Upper lobe of left lung (tissue), 6 donors: Measurements from ENCODE around the gene KCNAB2. TPM values are rescaled to one million over a fixed set of nuclear protein-coding genes. Genes with fewer than 3 reads are reported as not detected.

Experiments
- ATAC-seq, 2 donors: fragments of 200-7000 bp; cut with Tn5 transposase; one replicate each; pipeline ENCODE4 v1.9.1; 2022; ENCODE audit warnings: mild to moderate bottlenecking in 2 of 2, moderate library complexity in 2 of 2; ENCODE audit not compliant: low FRiP score in 2 of 2
- DNase-seq, 2 donors: peaks; one replicate each; pipeline ENCODE4 v3.0.0-alpha.2; 2019 to 2020
- H3K27ac ChIP-seq, 4 donors: fragments of 200-600 bp; sonication (generic); one replicate each; pipeline ENCODE4 v1.5.1; 2016 to 2019
- H3K27me3 ChIP-seq, 4 donors: fragments of 200-600 bp; sonication (generic); one replicate each; pipeline ENCODE4 v1.5.1; 2017 to 2019
- H3K36me3 ChIP-seq, 4 donors: fragments of 200-600 bp; sonication (generic); one replicate each; pipeline ENCODE4 v1.5.1; 2016 to 2019
- H3K4me1 ChIP-seq, 4 donors: fragments of 200-600 bp; sonication (generic); one replicate each; pipeline ENCODE4 v1.5.1; 2018 to 2019
- H3K4me3 ChIP-seq, 4 donors: fragments of 200-600 bp; sonication (generic); one replicate each; pipeline ENCODE4 v1.5.1; 2017 to 2019; ENCODE audit warnings: mild to moderate bottlenecking in 2 of 4, moderate library complexity in 1 of 4
- H3K9me3 ChIP-seq, 4 donors: fragments of 200-600 bp; sonication (generic); one replicate each; pipeline ENCODE4 v1.5.1; 2018 to 2019
- CTCF ChIP-seq, 6 experiments: fragments of 450-650 bp in 4 of 6; fragments of 200-600 bp in 2 of 6; sonication (generic) in 2 of 6; IDR thresholded peaks; one replicate each; pipeline ENCODE4 v1.5.1; 2016 to 2019; ENCODE audit warnings: antibody characterized with exemption in 6 of 6
- EP300 ChIP-seq, 4 donors: sonication (generic); formaldehyde crosslinking; IDR thresholded peaks; one replicate each; pipeline ENCODE4 v1.5.1; 2017; ENCODE audit warnings: antibody characterized with exemption in 4 of 4, control low read depth in 2 of 4
- POLR2A ChIP-seq, 4 donors: fragments of 450-650 bp; IDR thresholded peaks; one replicate each; pipeline ENCODE4 v1.5.1; 2016 to 2017; ENCODE audit warnings: antibody characterized with exemption in 4 of 4, mild to moderate bottlenecking in 2 of 4
- POLR2AphosphoS5 ChIP-seq, 2 donors: sonication (generic); formaldehyde crosslinking; IDR thresholded peaks; one replicate each; pipeline ENCODE4 v1.5.1; 2017; ENCODE audit warnings: antibody characterized with exemption in 2 of 2
- WGBS, 2 donors: methylation state at CpG; one replicate each; pipeline ENCODE4 v1.1.5; 2017 to 2018; 5-methylcytosine and 5-hydroxymethylcytosine counted together
- total RNA-seq, 6 donors: library from RNA; depleted of rRNA in 4 of 6; stranded (reverse); fragments of >200 nt in 4 of 6; gene quantifications; one replicate each; pipeline versions ENCODE4 v1.1.0 to v1.2.1, GENCODE V29; 2016 to 2021
- donor health status: DM: no; HTN: no; CAD: no; lungs with moderate emphysema.
- donor health status: DM: no; HTN: yes; CAD: no; lungs with severe emphysema.

Gene KCNAB2
- total RNA-seq, 6 donors from 2014 or later: 36.9 to 129 (median 97.8) TPM

DNA sequence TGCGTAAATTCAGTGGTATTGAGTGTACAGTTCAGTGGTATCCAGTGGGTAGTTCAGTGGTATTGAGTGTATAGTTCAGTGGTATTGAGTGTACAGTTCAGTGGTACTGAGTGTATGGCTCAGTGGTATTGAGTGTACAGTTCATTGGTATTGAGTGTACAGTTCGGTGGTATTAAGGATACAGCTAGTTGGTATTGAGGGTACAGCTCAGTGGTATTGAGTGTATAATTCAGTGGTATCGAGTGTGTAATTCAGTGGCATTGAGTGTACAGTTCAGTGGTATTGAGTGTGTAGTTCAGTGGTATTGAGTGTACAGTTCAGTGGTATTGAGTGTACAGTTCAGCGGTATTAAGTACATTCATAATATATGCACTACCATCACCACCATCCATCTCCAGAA, 23.5 kb upstream of the KCNAB2 start:
- DNase-seq (no peak), ATAC-seq (no peak)
- Histone ChIP-seq H3K4me3 (no peak overlapping the region), H3K27me3 (no peaks in the 10 kb centered on the region), H3K27ac (no peak overlapping the region), H3K9me3 (no peaks in the 10 kb centered on the region), H3K36me3 (no peaks in the 10 kb centered on the region), H3K4me1 (peaks cover 5 to 17% (median 10%) of the 10 kb centered on the region in 4 donors)
- TF ChIP-seq EP300 (IDR thresholded peaks at IDR 0.05): no peak
- TF ChIP-seq CTCF (IDR thresholded peaks at IDR 0.05): no peak
- TF ChIP-seq POLR2A (IDR thresholded peaks at IDR 0.05): no peak
- TF ChIP-seq POLR2AphosphoS5 (IDR thresholded peaks at IDR 0.05): no peak
- 92 to 93% methylated on average over 4 of the region's 4 CpGs for WGBS, 2 donors

DNA sequence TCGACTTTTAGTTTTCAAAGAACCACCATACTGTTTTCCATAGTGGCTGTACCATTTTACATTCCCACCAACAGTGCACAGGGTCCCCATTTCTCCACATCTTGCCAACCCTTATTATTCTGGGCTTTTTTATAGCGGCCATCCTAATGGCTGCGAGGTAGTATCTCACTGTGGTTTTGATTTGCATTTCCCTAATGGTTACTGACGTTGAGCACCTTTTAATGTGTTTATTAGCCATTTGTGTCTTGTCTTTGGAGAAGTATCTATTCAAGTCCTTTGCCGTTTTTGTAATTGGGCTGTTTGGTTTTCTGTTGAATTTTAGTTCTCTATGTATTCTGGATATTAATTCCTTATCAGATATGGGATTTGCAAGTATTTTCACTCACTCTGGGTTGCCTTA, 22.3 kb upstream of the KCNAB2 start:
- ATAC-seq (no peak), DNase-seq (no peak)
- Histone ChIP-seq H3K4me3 (no peak overlapping the region), H3K27ac (no peak overlapping the region), H3K9me3 (no peaks in the 10 kb centered on the region), H3K36me3 (no peaks in the 10 kb centered on the region), H3K4me1 (peaks cover 5 to 17% (median 10%) of the 10 kb centered on the region in 4 donors), H3K27me3 (no peaks in the 10 kb centered on the region)
- TF ChIP-seq POLR2A (IDR thresholded peaks at IDR 0.05) (no peak), EP300 (IDR thresholded peaks at IDR 0.05) (no peak), POLR2AphosphoS5 (IDR thresholded peaks at IDR 0.05) (no peak), CTCF (IDR thresholded peaks at IDR 0.05) (no peak)
- 80 to 84% methylated on average over 5 of the region's 5 CpGs for WGBS, 2 donors

DNA sequence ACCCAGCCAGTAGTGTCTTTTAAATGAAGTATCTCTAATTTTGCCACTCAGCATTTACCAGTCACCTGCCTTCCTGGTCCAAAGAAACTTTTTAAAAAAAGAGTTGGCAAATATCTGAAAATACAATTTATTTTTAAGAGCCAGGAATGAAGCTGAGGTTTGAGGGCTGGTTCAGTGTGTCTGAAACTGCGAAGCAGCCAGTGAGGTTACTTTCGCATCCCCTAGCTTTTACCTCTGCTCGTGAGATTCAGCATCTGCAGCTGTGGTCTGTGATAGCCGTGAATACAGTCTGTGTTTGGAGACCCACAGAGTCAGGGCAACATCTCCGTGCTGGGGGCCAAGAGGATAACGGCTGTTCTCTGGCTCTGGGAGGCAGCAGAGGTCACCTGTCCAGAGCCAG, 21.3 kb upstream of the KCNAB2 start:
- Histone ChIP-seq H3K36me3 (peaks cover 0 to 2% (median 0%) of the 10 kb centered on the region in 4 donors), H3K4me1 (peaks cover 5 to 23% (median 13%) of the 10 kb centered on the region in 4 donors), H3K9me3 (no peaks in the 10 kb centered on the region), H3K4me3 (no peak overlapping the region), H3K27ac (no peak overlapping the region), H3K27me3 (no peaks in the 10 kb centered on the region)
- ATAC-seq (no peak), DNase-seq (no peak)
- 82 to 91% methylated on average over 6 of the region's 6 CpGs for WGBS, 2 donors
- TF ChIP-seq EP300 (IDR thresholded peaks at IDR 0.05) (no peak), POLR2AphosphoS5 (IDR thresholded peaks at IDR 0.05) (no peak), POLR2A (IDR thresholded peaks at IDR 0.05) (no peak), CTCF (IDR thresholded peaks at IDR 0.05) (no peak)

- 46 to 55% methylated on average over 7 to 15 of the region's 29 CpGs for WGBS, 2 donors
- Histone ChIP-seq H3K4me3 (peak overlapping the region in 3 of 4 donors; percentile 42 to 54 (median 44)), H3K4me1 (peaks cover 5 to 24% (median 14%) of the 10 kb centered on the region in 4 donors), H3K27me3 (no peaks in the 10 kb centered on the region), H3K9me3 (no peaks in the 10 kb centered on the region), H3K36me3 (peaks cover 0 to 3% (median 0%) of the 10 kb centered on the region in 4 donors), H3K27ac (peak overlapping the region; percentile 76 to 87 (median 80))
- DNase-seq (no peak), ATAC-seq (peak in 1 of 2 donors; percentile 9)
- TF ChIP-seq CTCF (IDR thresholded peaks at IDR 0.05) (no peak), POLR2A (IDR thresholded peaks at IDR 0.05) (no peak), EP300 (IDR thresholded peaks at IDR 0.05) (no peak), POLR2AphosphoS5 (IDR thresholded peaks at IDR 0.05) (no peak)
Observed at GRCh38 chr1:6025269-6026094, 20.2 kb upstream of the KCNAB2 start.
